ENCODE measurements around the gene ARHGEF16.

The ARHGEF16 gene

DNA sequence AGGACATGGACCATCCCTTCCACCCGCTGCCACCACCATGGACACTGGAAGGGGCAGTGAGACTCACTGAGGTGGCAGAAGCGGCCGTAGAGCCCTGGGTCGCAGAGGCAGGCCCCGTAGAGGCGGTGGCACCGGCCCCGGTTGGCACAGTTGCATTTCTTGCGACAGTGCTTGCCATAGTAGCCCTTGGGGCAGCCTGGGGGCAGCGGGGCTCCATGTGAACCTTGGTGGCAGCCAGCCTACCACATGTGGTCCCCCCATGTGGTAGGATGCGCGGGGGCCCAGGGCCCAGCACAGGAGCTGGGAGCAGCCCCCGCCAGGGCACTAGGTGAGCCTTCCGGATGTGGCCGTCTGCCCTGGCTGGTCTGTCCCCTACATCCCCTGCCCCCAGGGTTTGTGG is 51.6 kb downstream of the ARHGEF16 start:
- H3K4me1 ChIP-seq (ENCODE audit: insufficient read depth, poor library complexity, severe bottlenecking), result peaks cover 12% of the 10 kb centered on the region
- H3K27me3 ChIP-seq (ENCODE audit: insufficient read depth, poor library complexity, severe bottlenecking), result no peaks in the 10 kb centered on the region
- no peak for ATAC-seq (ENCODE audit: low read depth)
- H3K4me3 ChIP-seq (ENCODE audit: severe bottlenecking), result no peak overlapping the region
- no peak for DNase-seq (ENCODE audit: low spot score)
- H3K36me3 ChIP-seq (ENCODE audit: low read depth), result no peaks in the 10 kb centered on the region
- TF ChIP-seq, protein P1, sequence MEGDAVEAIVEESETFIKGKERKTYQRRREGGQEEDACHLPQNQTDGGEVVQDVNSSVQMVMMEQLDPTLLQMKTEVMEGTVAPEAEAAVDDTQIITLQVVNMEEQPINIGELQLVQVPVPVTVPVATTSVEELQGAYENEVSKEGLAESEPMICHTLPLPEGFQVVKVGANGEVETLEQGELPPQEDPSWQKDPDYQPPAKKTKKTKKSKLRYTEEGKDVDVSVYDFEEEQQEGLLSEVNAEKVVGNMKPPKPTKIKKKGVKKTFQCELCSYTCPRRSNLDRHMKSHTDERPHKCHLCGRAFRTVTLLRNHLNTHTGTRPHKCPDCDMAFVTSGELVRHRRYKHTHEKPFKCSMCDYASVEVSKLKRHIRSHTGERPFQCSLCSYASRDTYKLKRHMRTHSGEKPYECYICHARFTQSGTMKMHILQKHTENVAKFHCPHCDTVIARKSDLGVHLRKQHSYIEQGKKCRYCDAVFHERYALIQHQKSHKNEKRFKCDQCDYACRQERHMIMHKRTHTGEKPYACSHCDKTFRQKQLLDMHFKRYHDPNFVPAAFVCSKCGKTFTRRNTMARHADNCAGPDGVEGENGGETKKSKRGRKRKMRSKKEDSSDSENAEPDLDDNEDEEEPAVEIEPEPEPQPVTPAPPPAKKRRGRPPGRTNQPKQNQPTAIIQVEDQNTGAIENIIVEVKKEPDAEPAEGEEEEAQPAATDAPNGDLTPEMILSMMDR (IDR thresholded peaks at IDR 0.05; ENCODE audit: poor library complexity, severe bottlenecking), result no peak
- H3K9me3 ChIP-seq (ENCODE audit: severe bottlenecking), result no peaks in the 10 kb centered on the region
- H3K27ac ChIP-seq (ENCODE audit: poor library complexity, severe bottlenecking), result no peak overlapping the region

DNA sequence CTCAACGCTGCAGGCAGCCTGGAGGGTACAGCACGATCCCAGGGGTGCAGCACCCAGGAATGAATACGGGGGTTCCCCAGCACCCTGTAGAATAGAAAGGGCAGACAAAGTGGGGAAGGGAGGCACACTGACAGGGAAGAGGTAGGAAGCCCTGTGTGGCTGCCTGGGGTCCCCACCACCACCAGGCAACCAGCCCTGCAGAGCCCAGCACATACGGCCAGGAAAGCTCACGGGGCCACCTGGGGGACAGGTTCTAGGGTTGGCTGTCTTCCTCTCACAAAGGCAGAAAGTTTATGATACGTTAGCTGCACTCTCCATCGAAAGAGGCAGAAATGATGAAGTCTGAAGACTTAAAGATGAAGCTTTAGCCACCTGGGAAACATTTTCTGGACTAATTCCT is 52.5 kb downstream of the ARHGEF16 start:
- no peaks in the 10 kb centered on the region for H3K36me3 ChIP-seq (ENCODE audit: low read depth)
- TF ChIP-seq, protein P1 (IDR thresholded peaks at IDR 0.05; ENCODE audit: poor library complexity, severe bottlenecking), result no peak
- H3K27ac ChIP-seq (ENCODE audit: poor library complexity, severe bottlenecking), result no peak overlapping the region
- H3K9me3 ChIP-seq (ENCODE audit: severe bottlenecking), result no peaks in the 10 kb centered on the region
- H3K4me3 ChIP-seq (ENCODE audit: severe bottlenecking), result no peak overlapping the region
- peaks cover 12% of the 10 kb centered on the region for H3K4me1 ChIP-seq (ENCODE audit: insufficient read depth, poor library complexity, severe bottlenecking)
- DNase-seq (ENCODE audit: low spot score), result no peak
- H3K27me3 ChIP-seq (ENCODE audit: insufficient read depth, poor library complexity, severe bottlenecking), result no peaks in the 10 kb centered on the region
- ATAC-seq (ENCODE audit: low read depth), result no peak

DNA sequence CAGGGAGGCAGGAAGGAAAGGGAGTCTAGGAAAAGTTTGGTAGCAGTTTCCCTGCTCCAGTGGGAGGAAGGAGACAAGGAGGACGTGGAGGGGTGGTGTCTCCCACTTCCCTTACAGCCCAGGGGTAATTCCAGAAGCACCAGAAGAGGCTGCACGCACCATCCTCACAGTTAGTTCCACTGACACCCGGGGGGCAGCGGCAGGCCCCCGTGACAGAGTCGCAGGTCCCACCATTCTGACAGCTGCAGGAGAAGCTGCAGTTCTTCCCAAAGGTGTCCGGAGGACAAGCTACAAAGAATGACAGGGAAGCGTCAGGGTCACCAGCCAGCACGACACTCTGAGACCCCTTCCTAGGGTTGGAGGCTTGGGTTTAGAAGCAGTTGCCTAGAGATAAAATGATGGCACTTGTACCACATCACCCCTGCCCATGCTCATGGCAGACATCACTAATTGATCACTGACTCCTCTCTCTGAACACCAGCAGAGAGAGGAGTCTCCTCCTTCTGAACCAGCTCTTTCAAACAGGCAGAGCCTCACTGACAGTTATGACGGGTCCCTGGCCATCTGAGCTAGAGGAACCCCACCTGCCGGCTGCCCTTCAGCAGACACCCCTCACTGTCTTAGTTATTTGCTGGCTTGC is 53.3 kb downstream of the ARHGEF16 start:
- no peaks in the 10 kb centered on the region for H3K36me3 ChIP-seq (ENCODE audit: low read depth)
- no peak overlapping the region for H3K4me3 ChIP-seq (ENCODE audit: severe bottlenecking)

DNA sequence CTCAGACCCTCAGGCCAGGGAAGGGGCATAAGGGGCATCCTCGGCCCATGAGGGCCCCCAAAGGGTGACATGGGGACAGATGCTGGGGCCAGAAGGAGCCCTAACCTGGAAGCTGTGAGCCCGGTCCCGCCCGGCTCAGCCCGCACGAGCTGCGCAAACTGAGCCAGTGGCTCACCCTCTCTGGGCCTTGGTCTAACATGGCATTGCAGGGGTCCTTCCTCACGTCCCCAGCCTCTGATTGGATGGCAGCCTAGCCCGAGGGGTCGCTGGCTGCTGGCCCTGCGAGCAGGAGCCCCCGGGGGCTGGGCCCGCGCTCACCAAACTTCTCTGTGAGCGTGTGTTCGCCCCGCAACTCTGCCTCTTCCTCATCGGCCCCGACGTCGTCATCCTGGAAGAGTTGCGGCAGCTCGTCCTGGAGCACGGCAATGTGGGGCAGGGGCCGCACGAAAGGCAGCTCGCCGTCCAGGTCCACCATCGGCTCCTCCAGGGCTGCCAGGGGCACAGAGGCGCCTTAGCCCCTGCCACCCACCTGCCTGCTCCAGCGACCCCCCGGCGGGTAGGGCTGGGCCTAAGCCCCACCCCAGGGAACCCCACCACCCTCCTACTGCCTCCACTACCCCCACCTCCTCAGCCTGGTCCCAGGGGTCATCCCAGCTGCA is 54.4 kb downstream of the ARHGEF16 start:
- Histone ChIP-seq H3K27ac (ENCODE audit: poor library complexity, severe bottlenecking) (no peak overlapping the region), H3K36me3 (ENCODE audit: low read depth) (no peaks in the 10 kb centered on the region), H3K27me3 (ENCODE audit: insufficient read depth, poor library complexity, severe bottlenecking) (no peaks in the 10 kb centered on the region), H3K4me1 (ENCODE audit: insufficient read depth, poor library complexity, severe bottlenecking) (peaks cover 10% of the 10 kb centered on the region), H3K4me3 (ENCODE audit: severe bottlenecking) (no peak overlapping the region), H3K9me3 (ENCODE audit: severe bottlenecking) (no peaks in the 10 kb centered on the region)
- TF ChIP-seq, protein P1 (IDR thresholded peaks at IDR 0.05; ENCODE audit: poor library complexity, severe bottlenecking), result no peak
- DNase-seq (ENCODE audit: low spot score), result no peak
- ATAC-seq (ENCODE audit: low read depth), result no peak

More for the DNA sequence above, 53.3 kb downstream of the ARHGEF16 start:
- DNase-seq (ENCODE audit: low spot score) (no peak), ATAC-seq (ENCODE audit: low read depth) (no peak)
- Histone ChIP-seq H3K27me3 (ENCODE audit: insufficient read depth, poor library complexity, severe bottlenecking) (no peaks in the 10 kb centered on the region), H3K9me3 (ENCODE audit: severe bottlenecking) (no peaks in the 10 kb centered on the region), H3K27ac (ENCODE audit: poor library complexity, severe bottlenecking) (no peak overlapping the region), H3K4me1 (ENCODE audit: insufficient read depth, poor library complexity, severe bottlenecking) (peaks cover 12% of the 10 kb centered on the region)
- TF ChIP-seq, protein P1 (IDR thresholded peaks at IDR 0.05; ENCODE audit: poor library complexity, severe bottlenecking), result no peak

DNA sequence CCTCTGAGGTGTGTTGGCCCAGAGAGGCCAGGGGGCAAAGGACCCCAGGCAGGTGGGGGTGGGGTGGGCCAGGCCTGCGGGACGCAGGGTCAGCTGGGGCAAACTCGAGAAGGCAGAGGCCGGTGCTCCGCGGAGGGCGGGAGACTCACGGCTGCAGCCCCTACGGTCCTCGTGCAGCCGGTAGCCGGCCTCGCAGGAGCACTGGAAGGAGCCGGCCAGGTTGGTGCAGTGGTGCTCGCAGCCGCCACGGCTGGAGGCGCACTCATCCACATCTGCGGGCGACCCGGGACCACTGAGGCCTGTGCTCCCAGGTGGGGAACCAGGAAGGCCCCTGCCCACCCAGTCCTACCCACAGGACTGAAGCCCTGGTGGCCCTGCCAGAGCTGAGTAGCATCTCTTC is 55.3 kb downstream of the ARHGEF16 start:
- Histone ChIP-seq H3K4me3 (ENCODE audit: severe bottlenecking) (no peak overlapping the region), H3K36me3 (ENCODE audit: low read depth) (no peaks in the 10 kb centered on the region), H3K9me3 (ENCODE audit: severe bottlenecking) (no peaks in the 10 kb centered on the region), H3K27ac (ENCODE audit: poor library complexity, severe bottlenecking) (no peak overlapping the region), H3K4me1 (ENCODE audit: insufficient read depth, poor library complexity, severe bottlenecking) (peaks cover 2% of the 10 kb centered on the region), H3K27me3 (ENCODE audit: insufficient read depth, poor library complexity, severe bottlenecking) (no peaks in the 10 kb centered on the region)
- DNase-seq (ENCODE audit: low spot score) (no peak), ATAC-seq (ENCODE audit: low read depth) (no peak)
- TF ChIP-seq, protein P1 (IDR thresholded peaks at IDR 0.05; ENCODE audit: poor library complexity, severe bottlenecking), result no peak
